ENCODE data around the gene ELMO3.

The ELMO3 gene

GRCh38 chr16:67237396-67238277 lies 38.7 kb downstream of the ELMO3 start:
- TF ChIP-seq Cebpa-rat (IDR thresholded peaks at IDR 0.05): no peak
- Histone ChIP-seq H3K27me3 (no peaks in the 10 kb centered on the region), H3K4me2 (peak overlapping the region in 2 of 11 experiments; percentile 20 to 29; a peak in 1 of 22 replicates), H4K20me1 (peaks cover 0 to 36% (median 13%) of the 10 kb centered on the region in 11 experiments; a peak in 11 of 22 replicates), H3K4me3 (no peak overlapping the region), H3K9ac (no peak overlapping the region; a peak in 1 of 22 replicates), H3K27ac (peak overlapping the region in 2 of 11 experiments; percentile 3 to 13; a peak in 2 of 22 replicates), H3K4me1 (peaks cover 29 to 83% (median 64%) of the 10 kb centered on the region in 10 experiments), H3K36me3 (peaks cover 45 to 77% (median 64%) of the 10 kb centered on the region in 11 experiments), H3K9me3 (replicated peaks in 1 of 11) (no peaks in the 10 kb centered on the region)

GRCh38 chr16:67238278-67238575 lies 39.3 kb downstream of the ELMO3 start:
- no peaks in the 10 kb centered on the region for H3K9me3 ChIP-seq (replicated peaks in 1 of 11)
- H3K4me3 ChIP-seq: no peak overlapping the region
- H3K4me1 ChIP-seq: peaks cover 35 to 88% (median 70%) of the 10 kb centered on the region in 10 experiments
- no peak overlapping the region for H3K4me2 ChIP-seq
- no peak overlapping the region for H3K9ac ChIP-seq
- no peak for TF ChIP-seq Cebpa-rat (IDR thresholded peaks at IDR 0.05)
- H3K36me3 ChIP-seq: peaks cover 44 to 71% (median 58%) of the 10 kb centered on the region in 11 experiments
- no peaks in the 10 kb centered on the region for H3K27me3 ChIP-seq
- peak overlapping the region in 2 of 11 experiments; percentile 3 to 13; a peak in 1 of 22 replicates for H3K27ac ChIP-seq
- peaks cover 0 to 36% (median 13%) of the 10 kb centered on the region in 11 experiments; a peak in 11 of 22 replicates for H4K20me1 ChIP-seq

DNA sequence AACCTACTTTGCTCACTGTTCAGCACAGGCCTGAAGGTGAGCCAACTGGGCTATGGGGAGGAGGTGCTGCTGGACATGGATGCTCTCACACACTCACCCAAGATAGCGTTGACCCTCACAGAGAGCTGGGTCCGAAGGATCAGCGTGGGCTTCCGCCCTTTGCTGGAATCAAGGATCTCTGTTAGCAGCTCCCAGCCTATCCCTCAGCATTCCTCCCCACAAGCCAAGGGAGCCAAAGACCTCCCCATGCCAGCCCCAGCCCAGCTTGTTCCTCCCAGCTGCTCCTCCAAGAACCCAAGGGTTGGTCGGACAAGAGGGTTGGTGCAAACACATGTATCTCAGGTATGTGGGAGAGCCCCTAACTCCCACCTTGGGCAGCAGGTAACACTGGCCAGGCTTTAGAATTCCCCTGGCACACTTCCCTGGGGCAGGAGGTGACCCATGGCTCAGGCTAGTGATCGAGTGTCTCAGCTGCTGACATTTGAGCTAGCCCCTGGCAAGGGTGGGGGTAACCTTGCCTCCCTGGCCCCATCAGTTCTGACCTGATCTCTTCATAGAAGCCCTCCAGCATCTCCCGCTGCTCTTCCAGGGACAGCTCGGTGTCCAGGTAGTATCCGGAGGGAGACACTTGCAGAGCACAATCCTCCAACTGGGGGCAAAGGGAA lies 40.0 kb downstream of the ELMO3 start:
- Histone ChIP-seq H3K36me3 (peaks cover 38 to 65% (median 53%) of the 10 kb centered on the region in 11 experiments), H3K4me1 (peaks cover 42 to 96% (median 77%) of the 10 kb centered on the region in 10 experiments), H3K9me3 (replicated peaks in 1 of 11) (no peaks in the 10 kb centered on the region), H3K4me3 (no peak overlapping the region), H3K4me2 (peak overlapping the region in 3 of 11 experiments; percentile 86 to 99 (median 97); a peak in 6 of 22 replicates), H3K9ac (no peak overlapping the region), H3K27me3 (no peaks in the 10 kb centered on the region), H3K27ac (peak overlapping the region in 4 of 11 experiments; percentile 11 to 85 (median 26); a peak in 3 of 22 replicates), H4K20me1 (peaks cover 0 to 42% (median 13%) of the 10 kb centered on the region in 11 experiments; a peak in 13 of 22 replicates)
- no peak for TF ChIP-seq Cebpa-rat (IDR thresholded peaks at IDR 0.05)

DNA sequence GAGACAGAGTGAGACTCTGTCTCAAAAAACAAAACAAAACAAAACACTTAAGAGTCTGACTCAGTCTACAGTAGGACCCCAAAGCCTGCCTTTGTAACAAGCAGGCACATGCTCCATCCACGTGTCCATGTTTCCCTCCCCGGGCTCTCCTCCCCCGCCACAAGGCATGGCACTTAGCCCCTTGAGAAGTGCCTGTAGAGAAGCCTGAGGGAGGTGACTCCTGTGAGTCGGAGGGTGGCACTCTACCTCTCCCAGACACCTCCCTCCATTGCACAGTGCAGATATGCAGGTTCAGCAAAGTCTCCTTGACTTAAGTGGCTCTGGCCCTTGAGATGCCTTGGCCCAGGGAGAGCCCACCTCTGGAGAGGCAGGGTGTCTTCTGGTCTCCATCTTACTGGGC lies 41.6 kb downstream of the ELMO3 start:
- peaks cover 24 to 50% (median 39%) of the 10 kb centered on the region in 11 experiments for H3K36me3 ChIP-seq
- H4K20me1 ChIP-seq: peaks cover 0 to 53% (median 20%) of the 10 kb centered on the region in 11 experiments; a peak in 16 of 22 replicates
- no peak for TF ChIP-seq Cebpa-rat (IDR thresholded peaks at IDR 0.05)
- no peaks in the 10 kb centered on the region for H3K27me3 ChIP-seq
- peak overlapping the region in 9 of 11 experiments; percentile 32 to 85 (median 51); a peak in 14 of 22 replicates for H3K27ac ChIP-seq
- H3K4me2 ChIP-seq: peak overlapping the region in 7 of 11 experiments; percentile 6 to 99 (median 86); a peak in 11 of 22 replicates
- H3K9me3 ChIP-seq (replicated peaks in 1 of 11): no peaks in the 10 kb centered on the region
- peak overlapping the region in 4 of 11 experiments; percentile 30 to 51 (median 38); a peak in 6 of 22 replicates for H3K9ac ChIP-seq
- H3K4me3 ChIP-seq: no peak overlapping the region
- peaks cover 49 to 96% (median 76%) of the 10 kb centered on the region in 10 experiments for H3K4me1 ChIP-seq

GRCh38 chr16:67241008-67241900 lies 42.3 kb downstream of the ELMO3 start:
- H3K4me1 ChIP-seq: peaks cover 50 to 96% (median 76%) of the 10 kb centered on the region in 10 experiments
- H3K27me3 ChIP-seq: no peaks in the 10 kb centered on the region
- peak overlapping the region in 10 of 11 experiments; percentile 28 to 63 (median 56); a peak in 18 of 22 replicates for H3K9ac ChIP-seq
- H3K4me3 ChIP-seq: no peak overlapping the region
- H3K9me3 ChIP-seq (replicated peaks in 1 of 11): no peaks in the 10 kb centered on the region
- H3K4me2 ChIP-seq: peak overlapping the region; percentile 69 to 100 (median 97)
- H3K36me3 ChIP-seq: peaks cover 24 to 42% (median 32%) of the 10 kb centered on the region in 11 experiments
- no peak for TF ChIP-seq Cebpa-rat (IDR thresholded peaks at IDR 0.05)
- peak overlapping the region; percentile 45 to 92 (median 71); a peak in 20 of 22 replicates for H3K27ac ChIP-seq
- peaks cover 0 to 61% (median 26%) of the 10 kb centered on the region in 11 experiments; a peak in 16 of 22 replicates for H4K20me1 ChIP-seq

DNA sequence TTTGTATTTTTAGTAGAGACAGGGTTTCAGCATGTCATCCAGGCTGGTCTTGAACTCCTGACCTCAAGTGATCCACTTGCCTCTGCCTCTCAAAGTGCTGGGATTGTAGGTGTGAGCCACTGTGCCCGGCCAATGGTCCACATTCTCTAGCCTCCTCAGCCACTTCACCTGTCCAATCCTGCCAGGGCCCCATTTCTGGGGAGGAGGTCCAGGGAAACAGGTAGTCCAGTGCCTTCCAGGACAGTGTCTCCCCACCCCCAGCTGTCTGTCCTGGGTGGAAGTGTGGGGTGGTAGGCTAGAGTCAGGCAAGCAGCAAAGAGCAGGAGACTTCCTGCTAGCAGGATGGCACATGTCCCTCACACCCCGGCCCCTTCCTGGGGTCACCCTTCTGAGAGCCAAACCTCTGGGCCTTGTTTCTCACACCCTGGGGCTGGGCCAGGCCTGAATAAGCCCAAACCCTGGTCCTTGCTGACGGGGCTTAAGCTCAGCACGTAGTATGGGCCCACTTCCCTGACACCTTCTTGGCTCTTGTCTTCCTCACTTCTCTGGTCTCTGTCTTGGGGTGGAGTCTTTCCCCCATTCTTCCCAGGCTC lies 43.3 kb downstream of the ELMO3 start:
- Histone ChIP-seq H3K9ac (peak overlapping the region in 9 of 11 experiments; percentile 15 to 62 (median 27); a peak in 8 of 22 replicates), H3K27me3 (no peaks in the 10 kb centered on the region), H3K9me3 (replicated peaks in 1 of 11) (no peaks in the 10 kb centered on the region), H3K36me3 (peaks cover 18 to 35% (median 25%) of the 10 kb centered on the region in 11 experiments), H3K4me2 (peak overlapping the region; percentile 69 to 100 (median 97)), H3K4me1 (peaks cover 50 to 88% (median 79%) of the 10 kb centered on the region in 10 experiments), H4K20me1 (peaks cover 0 to 66% (median 27%) of the 10 kb centered on the region in 11 experiments; a peak in 16 of 22 replicates), H3K27ac (peak overlapping the region; percentile 14 to 92 (median 71); a peak in 21 of 22 replicates), H3K4me3 (0 out of 20 replicates have a peak overlapping the region, but pooled peaks of 1 of the 10 experiments have one; percentile 18)
- no peak for TF ChIP-seq Cebpa-rat (IDR thresholded peaks at IDR 0.05)

- peaks cover 60 to 89% (median 82%) of the 10 kb centered on the region in 10 experiments for H3K4me1 ChIP-seq
- no peaks in the 10 kb centered on the region for H3K9me3 ChIP-seq (replicated peaks in 1 of 11)
- peaks cover 3 to 8% (median 5%) of the 10 kb centered on the region in 11 experiments; a peak in 17 of 22 replicates for H3K27me3 ChIP-seq
- H3K27ac ChIP-seq: peak overlapping the region; percentile 69 to 92 (median 86); a peak in 21 of 22 replicates
- peaks cover 7 to 23% (median 13%) of the 10 kb centered on the region in 11 experiments for H3K36me3 ChIP-seq
- H4K20me1 ChIP-seq: peaks cover 0 to 62% (median 24%) of the 10 kb centered on the region in 11 experiments; a peak in 16 of 22 replicates
- H3K4me3 ChIP-seq: peak overlapping the region; percentile 20 to 89 (median 64); a peak in 17 of 20 replicates
- TF ChIP-seq Cebpa-rat (IDR thresholded peaks at IDR 0.05): no peak
- H3K9ac ChIP-seq: peak overlapping the region; percentile 66 to 86 (median 78); a peak in 21 of 22 replicates
- peak overlapping the region; percentile 92 to 100 (median 98) for H3K4me2 ChIP-seq
These were observed 44.5 kb downstream of the ELMO3 start for GRCh38 chr16:67243481-67243880.
